H7 (cell line): ENCODE data around the gene ARID3A. TPM values are rescaled to one million over a fixed set of nuclear protein-coding genes. Genes with fewer than 3 reads are reported as not detected.

Source experiments
- DNase-seq: peaks from one replicate; pipeline ENCODE4 v3.0.0; 2012
- H3K27me3 ChIP-seq: 2 replicates; pipeline ENCODE4 v1.6.0; 2011; ENCODE audit warnings: mild to moderate bottlenecking, low read length; ENCODE audit not compliant: control insufficient read depth, insufficient read depth
- H3K36me3 ChIP-seq: replicated peaks from 2 replicates; pipeline ENCODE4 v1.5.1; 2011; ENCODE audit warnings: low read length; ENCODE audit not compliant: control insufficient read depth, insufficient read depth
- H3K4me3 ChIP-seq: 2 replicates; pipeline ENCODE4 v1.5.1; 2011; ENCODE audit warnings: low read depth, mild to moderate bottlenecking, control low read depth, low read length, moderate library complexity; ENCODE audit not compliant: insufficient read depth
- total RNA-seq: library from RNA; depleted of rRNA; stranded (reverse); fragments of >200 nt; shearing (Covaris generic); gene quantifications from 2 replicates; pipeline ENCODE4 v1.2.3, GENCODE V29; 2014

Gene ARID3A
- total RNA-seq, 1 experiment from 2014 or later, result 85.4 TPM

DNA sequence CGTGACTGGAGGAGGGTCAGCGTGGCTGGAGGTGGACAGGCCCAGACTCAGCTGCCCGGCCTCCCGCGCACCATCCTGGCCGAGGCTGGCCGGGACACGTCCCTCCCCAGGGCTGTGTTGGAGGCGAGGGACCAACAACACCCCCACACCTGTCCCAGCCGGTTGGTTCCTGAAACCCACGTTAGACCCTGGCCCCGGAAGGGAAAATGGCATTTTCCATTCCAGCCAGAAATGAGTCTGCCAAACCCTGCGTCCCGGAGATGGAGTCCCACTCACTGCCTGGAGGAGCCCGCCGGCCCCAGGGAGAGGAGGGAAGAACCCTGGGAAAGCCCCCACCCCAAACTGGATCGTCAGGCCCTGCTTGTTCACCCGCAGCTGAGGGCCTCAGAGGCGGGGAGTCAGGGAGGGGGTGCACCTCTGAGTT lies 53.5 kb downstream of the ARID3A start:
- H3K27me3 ChIP-seq, result no peaks in the 10 kb centered on the region
- no peak overlapping the region for H3K4me3 ChIP-seq
- peak; percentile 83 for DNase-seq
- H3K36me3 ChIP-seq, result no peaks in the 10 kb centered on the region

DNA sequence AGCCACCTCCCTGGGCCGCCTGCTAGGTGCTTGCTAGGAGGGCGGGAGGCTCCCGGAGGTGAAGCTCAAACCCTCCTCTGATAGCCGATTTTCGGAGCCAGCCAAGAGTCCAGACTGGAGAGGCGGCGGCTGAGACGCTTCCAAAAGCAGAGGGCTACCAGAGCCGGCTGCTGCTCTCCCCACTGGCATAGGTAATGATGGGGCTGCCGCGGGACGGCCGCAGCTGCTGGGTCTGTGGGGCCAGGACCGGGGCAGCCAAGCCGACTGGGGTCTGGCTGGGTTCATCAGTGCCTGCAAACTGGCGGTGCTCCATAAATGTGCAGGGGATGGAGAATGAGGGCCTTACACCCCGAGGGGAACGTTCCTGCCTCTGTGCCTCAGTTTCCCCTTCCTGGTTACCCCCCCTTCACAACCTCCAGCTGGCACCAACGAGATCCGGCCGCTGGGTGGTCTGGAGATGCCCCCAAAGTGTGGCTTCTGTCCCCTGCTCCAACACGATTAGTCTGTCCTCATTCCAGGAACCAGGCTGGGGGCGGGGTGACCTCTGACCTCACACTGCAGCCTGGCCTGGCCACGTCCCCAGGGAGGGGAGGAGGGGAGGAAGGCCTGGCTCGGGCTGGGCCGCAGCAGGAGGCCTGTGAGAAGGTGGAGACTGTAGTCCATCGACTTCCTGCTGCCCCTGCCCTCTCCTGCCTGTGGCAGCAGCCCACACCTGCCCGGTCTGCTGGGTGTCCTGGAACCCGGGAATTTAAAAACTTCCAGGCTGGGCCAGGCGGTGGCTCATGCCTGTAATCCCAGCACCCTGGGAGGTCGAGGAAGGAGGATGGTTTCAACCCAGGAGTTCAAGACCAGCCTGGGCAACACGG lies 54.5 kb downstream of the ARID3A start:
- no peak overlapping the region for H3K4me3 ChIP-seq
- DNase-seq, result peak; percentile 91
- no peaks in the 10 kb centered on the region for H3K27me3 ChIP-seq
- H3K36me3 ChIP-seq, result no peaks in the 10 kb centered on the region

DNA sequence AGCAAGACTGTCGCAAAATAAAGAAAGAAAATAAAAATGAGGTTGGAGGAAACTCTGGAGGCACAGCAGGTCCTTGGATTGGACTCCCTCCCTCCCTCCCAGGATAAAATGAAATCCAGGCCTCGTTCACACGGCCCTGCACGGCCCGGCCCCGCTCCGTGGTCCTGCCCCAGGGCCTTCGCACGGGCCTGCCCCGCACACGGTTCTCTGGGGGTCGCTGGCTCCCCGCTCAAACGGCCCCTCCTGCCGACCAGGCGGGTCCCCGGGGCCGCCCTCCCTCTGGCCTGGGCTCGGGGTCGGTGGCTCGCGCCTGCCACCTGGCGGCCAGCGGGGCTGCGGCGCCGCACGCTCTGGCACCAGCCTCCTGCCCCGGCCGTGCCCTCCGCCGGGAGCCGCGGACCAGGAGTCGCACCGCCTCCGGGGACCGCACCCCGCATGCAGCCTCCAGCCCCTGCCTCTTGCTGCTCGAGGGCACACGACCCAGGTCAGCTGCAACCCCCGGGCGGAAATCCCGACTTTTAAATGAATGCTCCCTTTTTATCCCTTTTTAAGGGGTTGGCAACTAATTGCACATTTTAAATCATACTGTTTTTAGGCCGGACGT lies 56.8 kb downstream of the ARID3A start:
- Histone ChIP-seq H3K4me3 (no peak overlapping the region), H3K36me3 (peaks cover 3% of the 10 kb centered on the region), H3K27me3 (no peaks in the 10 kb centered on the region)
- peak; percentile 100 for DNase-seq

DNA sequence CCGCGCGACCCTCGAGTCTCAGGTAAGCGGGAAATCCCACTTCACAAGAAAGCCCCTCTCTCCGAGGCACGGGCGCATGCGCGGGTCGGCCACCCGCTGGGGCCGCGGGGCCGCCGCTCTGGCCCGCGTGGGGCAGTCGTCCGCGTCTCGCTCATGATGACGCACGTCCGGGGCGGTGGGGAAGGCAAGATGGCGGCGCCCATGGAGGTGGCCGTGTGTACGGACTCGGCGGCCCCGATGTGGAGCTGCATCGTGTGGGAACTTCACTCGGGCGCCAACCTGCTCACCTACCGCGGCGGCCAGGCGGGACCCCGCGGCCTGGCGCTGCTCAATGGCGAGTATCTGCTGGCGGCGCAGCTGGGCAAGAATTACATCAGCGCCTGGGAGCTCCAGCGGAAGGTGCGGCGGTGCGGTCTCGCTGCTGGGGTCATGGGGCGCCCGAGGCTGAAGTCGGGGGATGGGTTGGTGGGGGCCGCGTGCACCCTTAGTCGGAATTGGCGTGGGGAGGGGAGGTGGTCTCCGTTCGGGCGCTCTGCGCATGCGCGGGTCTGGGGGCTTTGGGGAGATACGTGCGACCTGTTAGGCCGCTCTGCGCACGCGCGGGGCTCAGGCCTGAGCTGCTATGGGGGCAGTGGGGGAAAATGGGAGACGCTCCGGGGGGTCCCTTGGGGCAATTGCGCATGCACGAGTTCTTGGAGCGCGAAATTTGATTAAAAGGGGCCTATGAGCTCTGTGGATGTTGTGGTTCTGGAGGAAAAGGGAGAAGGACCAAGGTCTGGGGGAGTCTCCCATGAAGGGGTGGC lies 58.5 kb downstream of the ARID3A start, which contains the start of gene WDR18:
WDR18 (plus strand) TSS at position 181 of the 803 bp plus-strand sequence; CDS start at position 190, 9 bp downstream.
- DNase-seq, result peak; percentile 99
- H3K27me3 ChIP-seq, result no peaks in the 10 kb centered on the region
- peak within 1 kb of the TSS; percentile 97 for H3K4me3 ChIP-seq
- peaks cover 3% of the 10 kb centered on the region for H3K36me3 ChIP-seq

DNA sequence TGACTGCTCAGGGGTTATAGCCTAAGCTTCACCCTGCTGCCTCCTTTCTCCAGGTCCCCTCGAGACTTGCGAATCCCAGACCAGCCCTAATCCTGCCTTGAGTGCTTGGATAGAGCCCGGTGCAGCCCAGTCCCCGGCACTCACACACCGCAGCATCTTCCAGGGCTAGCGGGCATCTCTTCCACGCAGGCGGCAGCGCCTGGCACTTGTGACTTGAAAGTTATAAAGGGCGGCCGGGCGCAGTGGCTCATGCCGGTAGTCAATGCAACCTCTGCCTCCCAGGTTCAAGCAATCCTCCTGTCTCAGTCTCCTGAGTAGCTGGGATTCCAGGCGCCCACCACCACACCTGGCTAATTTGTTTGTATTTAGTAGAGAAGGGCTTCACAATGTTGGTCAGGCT lies 60.2 kb downstream of the ARID3A start:
- peaks cover 6% of the 10 kb centered on the region for H3K36me3 ChIP-seq
- DNase-seq, result no peak
- H3K27me3 ChIP-seq, result no peaks in the 10 kb centered on the region
- H3K4me3 ChIP-seq, result no peak overlapping the region

DNA sequence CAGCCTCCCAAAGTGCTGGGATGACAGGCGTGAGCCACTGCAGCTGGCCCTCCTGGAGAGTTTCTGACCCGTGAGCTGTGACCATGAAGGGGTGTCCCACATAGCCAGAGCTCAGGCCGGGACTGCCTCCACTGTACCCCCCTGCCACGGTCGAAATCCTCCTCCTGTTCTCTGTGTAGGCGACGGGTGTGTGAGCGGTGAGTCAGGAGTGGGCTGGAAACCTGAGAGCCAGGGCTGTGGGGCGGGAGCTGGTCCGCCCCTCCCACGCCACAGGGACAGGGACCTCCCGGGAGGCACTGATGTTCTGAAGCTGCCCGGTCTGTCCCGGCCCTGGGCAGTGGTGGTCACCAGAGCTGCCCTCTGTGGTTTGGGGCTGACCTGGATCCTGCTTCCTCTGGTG lies 62.2 kb downstream of the ARID3A start:
- DNase-seq, result no peak
- Histone ChIP-seq H3K27me3 (no peaks in the 10 kb centered on the region), H3K36me3 (peaks cover 6% of the 10 kb centered on the region), H3K4me3 (no peak overlapping the region)

DNA sequence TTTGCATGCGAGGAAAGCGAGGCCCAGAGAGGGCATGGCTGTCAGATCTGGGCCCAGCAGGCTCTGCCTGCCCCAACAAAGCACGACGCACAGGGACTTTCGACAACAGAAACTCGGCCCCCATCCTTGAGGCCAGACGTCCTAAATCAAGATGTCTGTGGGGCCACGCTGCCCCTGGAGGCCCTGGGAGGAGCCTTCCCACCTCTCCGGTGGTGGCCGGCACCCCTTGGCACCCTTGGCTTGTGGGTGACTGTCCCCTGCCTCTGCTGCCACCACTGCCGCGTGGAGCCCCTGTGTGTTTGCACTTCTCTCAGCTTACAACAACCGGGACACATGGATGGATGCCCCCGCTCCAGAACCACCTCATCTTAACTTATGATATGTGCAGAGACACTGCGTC lies 62.7 kb downstream of the ARID3A start:
- DNase-seq, result no peak
- Histone ChIP-seq H3K4me3 (no peak overlapping the region), H3K27me3 (no peaks in the 10 kb centered on the region), H3K36me3 (peaks cover 6% of the 10 kb centered on the region)

DNA sequence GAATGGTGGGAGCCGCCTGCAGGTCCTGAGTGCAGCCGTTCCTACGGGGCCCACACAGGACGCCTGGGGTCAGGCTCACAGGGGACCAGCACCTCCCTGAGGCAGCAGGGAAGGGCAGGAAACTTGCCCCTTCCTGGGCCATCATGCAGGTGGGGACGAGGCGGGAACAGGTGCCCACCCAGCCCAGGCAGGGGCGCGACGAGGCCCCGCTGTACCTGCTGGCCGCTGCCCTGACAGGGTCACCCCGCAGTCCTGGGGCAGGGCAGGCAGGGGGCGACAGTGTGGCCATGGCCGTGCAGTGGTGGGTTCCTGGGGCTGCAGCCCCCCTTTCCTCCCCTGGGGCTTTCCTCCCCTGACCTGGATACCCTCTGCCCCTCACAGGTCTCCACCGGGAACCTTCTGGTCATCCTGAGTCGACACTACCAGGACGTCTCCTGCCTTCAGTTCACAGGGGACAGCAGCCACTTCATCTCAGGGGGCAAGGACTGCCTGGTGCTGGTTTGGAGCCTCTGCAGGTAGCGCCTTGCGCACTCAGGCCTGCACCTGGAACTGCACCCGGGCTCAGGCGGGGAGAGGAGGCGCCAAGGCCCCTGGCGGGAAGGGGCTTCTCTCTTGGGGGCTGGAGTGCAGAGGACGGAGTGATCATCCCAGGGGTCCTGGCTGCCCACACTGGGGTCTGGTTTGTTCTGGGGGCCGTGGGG lies 63.7 kb downstream of the ARID3A start:
- peak; percentile 87 for DNase-seq
- no peak overlapping the region for H3K4me3 ChIP-seq

DNA sequence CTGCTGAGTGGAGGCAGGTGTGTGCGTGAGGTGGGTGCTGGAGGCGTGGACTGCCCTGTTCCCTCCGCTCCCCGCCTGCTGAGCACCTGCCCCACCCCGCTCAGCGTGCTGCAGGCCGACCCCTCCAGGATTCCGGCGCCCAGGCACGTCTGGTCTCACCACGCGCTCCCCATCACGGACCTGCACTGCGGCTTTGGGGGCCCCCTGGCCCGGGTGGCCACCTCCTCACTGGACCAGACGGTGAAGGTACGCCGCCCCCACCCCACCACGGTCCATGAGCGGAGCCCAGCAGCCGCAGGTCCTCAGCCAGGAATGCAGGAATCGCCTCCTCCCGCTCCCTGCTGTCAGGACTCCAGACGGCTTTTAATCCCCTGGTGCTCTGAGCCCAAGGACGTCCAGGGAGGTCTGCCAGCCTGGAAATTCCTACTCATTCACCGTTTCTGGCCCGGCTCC lies 64.3 kb downstream of the ARID3A start:
- no peaks in the 10 kb centered on the region for H3K27me3 ChIP-seq
- H3K36me3 ChIP-seq, result peaks cover 6% of the 10 kb centered on the region
- DNase-seq, result no peak
- no peak overlapping the region for H3K4me3 ChIP-seq

More for the DNA sequence above, 63.7 kb downstream of the ARID3A start:
- no peaks in the 10 kb centered on the region for H3K27me3 ChIP-seq
- peaks cover 6% of the 10 kb centered on the region for H3K36me3 ChIP-seq

DNA sequence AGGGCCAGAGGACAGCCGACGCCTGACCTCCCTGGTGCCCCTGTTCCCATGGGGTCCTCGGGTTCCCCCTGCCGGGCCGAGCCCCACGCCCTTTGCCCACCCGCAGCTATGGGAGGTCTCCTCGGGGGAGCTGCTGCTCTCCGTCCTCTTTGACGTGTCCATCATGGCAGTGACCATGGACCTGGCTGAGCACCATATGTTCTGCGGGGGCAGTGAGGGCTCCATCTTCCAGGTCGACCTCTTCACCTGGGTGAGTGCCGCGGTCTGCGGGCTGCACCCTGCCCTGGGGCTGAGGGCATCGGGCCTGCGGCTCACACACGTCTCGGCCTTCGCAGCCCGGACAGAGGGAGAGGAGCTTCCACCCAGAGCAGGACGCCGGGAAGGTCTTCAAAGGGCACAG lies 64.9 kb downstream of the ARID3A start:
- Histone ChIP-seq H3K36me3 (peaks cover 5% of the 10 kb centered on the region), H3K27me3 (no peaks in the 10 kb centered on the region; the same call in 1 of the 2 replicates), H3K4me3 (no peak overlapping the region)
- no peak for DNase-seq

DNA sequence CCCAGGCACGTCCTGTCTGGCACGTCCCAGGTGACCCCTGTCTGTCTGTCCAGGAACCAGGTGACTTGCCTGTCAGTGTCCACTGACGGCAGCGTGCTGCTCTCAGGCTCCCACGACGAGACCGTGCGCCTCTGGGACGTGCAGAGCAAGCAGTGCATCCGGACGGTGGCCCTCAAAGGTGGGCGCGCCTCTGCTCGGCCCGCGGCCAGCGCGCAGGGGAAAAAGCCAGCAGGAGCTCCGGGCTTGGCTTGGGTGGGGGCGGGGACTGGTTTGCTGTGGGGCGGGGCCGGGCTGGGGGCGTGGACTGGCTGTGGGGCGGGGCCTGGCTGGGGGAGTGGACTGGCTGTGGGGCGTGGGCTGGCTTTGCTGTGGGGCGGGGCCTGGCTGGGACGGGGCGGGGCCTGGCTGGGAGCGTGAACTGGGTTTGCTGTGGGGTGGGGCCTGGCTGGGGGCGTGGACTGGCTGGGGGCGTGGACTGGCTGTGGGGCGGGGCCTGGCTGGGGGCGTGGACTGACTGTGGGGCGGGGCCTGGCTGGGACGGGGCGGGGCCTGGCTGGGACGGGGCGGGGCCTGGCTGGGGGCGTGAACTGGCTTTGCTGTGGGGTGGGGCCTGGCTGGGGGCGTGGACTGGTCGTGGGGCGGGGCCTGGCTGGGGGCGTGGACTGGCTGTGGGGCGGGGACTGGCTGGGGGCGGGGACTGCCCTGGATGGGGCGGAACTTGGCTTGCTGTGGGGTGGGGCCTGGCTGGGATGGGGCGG lies 65.5 kb downstream of the ARID3A start:
- peaks cover 5% of the 10 kb centered on the region; the same call in 1 of the 2 replicates for H3K27me3 ChIP-seq
- H3K4me3 ChIP-seq, result no peak overlapping the region
- peaks cover 3% of the 10 kb centered on the region; the same call in 1 of the 2 replicates for H3K36me3 ChIP-seq
- peak; percentile 97 for DNase-seq

DNA sequence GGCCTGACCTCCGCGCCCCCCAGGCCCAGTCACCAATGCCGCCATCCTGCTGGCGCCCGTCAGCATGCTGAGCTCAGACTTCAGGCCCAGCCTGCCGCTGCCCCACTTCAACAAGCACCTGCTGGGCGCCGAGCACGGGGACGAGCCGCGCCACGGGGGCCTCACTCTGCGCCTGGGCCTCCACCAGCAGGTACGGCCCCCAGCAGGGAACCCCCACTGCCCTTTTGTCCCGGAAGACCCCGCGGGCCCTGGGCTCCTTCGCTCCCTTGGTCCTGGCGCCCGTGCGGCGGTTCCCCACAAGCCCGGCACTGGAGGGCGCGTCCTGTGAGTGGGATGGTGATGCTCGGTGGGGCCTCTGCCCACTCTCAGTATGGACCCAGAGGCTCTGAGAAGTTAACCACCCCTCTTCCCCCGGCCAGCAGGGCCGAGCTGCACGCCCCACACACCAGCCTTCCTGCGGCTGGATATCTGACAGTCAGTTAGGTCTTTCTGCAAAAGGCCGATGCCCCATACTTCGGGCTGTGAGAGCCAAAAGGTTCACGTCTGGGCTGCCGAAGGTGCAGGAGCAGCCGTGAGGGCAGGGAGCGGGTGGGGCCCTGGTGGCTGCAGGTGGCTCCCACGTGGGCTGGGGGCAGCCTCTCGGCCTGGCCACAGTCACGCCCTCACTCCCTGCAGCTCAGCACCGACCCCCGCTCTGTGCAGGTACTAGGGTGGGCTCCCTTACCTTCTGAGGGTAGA lies 66.3 kb downstream of the ARID3A start:
- DNase-seq, result no peak
- peaks cover 3% of the 10 kb centered on the region; the same call in 1 of the 2 replicates for H3K36me3 ChIP-seq
- no peak overlapping the region for H3K4me3 ChIP-seq
- H3K27me3 ChIP-seq, result peaks cover 8% of the 10 kb centered on the region; the same call in 1 of the 2 replicates

DNA sequence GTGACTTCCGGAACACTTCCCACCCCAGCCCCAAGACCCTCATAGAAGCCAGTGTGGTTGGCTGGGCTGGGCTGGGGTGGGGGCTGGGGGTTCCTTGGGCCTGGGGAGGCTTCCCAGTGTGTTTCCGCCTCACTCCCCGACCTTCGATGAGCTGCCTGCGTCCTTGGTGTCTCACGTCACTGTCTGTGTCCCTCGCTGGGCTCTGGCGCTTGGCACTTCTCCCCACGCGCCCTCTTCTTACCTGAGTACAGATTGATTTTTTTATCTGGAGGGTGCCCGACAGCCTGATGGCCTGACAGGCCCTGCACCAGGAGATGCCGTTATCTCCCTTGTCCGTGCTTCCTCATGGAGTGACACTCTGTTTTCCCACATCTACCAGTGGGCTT lies 66.8 kb downstream of the ARID3A start:
- Histone ChIP-seq H3K36me3 (peaks cover 3% of the 10 kb centered on the region; the same call in 1 of the 2 replicates), H3K27me3 (peaks cover 8% of the 10 kb centered on the region; the same call in 1 of the 2 replicates), H3K4me3 (no peak overlapping the region)
- no peak for DNase-seq
